Esophagus muscularis mucosa (tissue), 4 donors: ENCODE results near the gene RSPH10B2.

ENCODE experiments used
- CTCF ChIP-seq, 3 experiments: fragments of 200-600 bp in 2 of 3; fragments of 450-650 bp in 1 of 3; sonication (generic) in 2 of 3; IDR thresholded peaks; one replicate each; pipeline ENCODE4 v1.5.1; 2017 to 2019; ENCODE audit warnings: antibody characterized with exemption in 3 of 3, mild to moderate bottlenecking in 2 of 3, moderate library complexity in 1 of 3
- EP300 ChIP-seq: sonication (generic); formaldehyde crosslinking; IDR thresholded peaks from one replicate; pipeline ENCODE4 v1.6.1; 2017; ENCODE audit warnings: antibody characterized with exemption
- POLR2A ChIP-seq: fragments of 450-650 bp; IDR thresholded peaks from one replicate; pipeline ENCODE4 v1.6.1; 2017; ENCODE audit warnings: antibody characterized with exemption, moderate library complexity, mild to moderate bottlenecking, low read depth

GRCh38 chr7:6708304-6708703, 45.6 kb upstream of the RSPH10B2 start:
- TF ChIP-seq EP300 (no peak), CTCF (IDR thresholded peaks at IDR 0.05) (no peak), POLR2A (no peak)
